Endothelial cell of umbilical vein (primary cell): ENCODE data around the gene FCF1. TPM values are rescaled to one million over a fixed set of nuclear protein-coding genes. Genes with fewer than 3 reads are reported as not detected.

Experiments
- BruUV-seq: library from RNA; stranded (reverse); fragments of 400-500 nt; replicated peaks from 2 replicates; lab custom pipeline; 2021; lab: Mats Ljungman, UMichigan
- CTCF ChIA-PET: fragments of 300-600, 350-600 bp; sonication (Branson Sonifier 250); formaldehyde crosslinking; loops from one replicate; lab custom pipeline; 2021; ENCODE audit warnings: antibody characterized with exemption, inconsistent platforms; lab: Charles Lee
- POLR2A ChIA-PET: fragments of 300-600, 350-600 bp; sonication (Branson Sonifier 250); formaldehyde crosslinking; loops from one replicate; lab custom pipeline; 2021; ENCODE audit warnings: antibody characterized with exemption, inconsistent platforms; lab: Charles Lee
- DNase-seq: peaks from one replicate; pipeline ENCODE4 v3.0.0-alpha.2; 2011; ENCODE audit warnings: low read depth, low spot score
- FAIRE-seq: peaks from 2 replicates; lab custom pipeline; 2011; peaks lifted over from hg19 to GRCh38; lab: Jason Lieb, UNC
- H2AFZ ChIP-seq: 2 replicates; pipeline ENCODE4 v1.6.0; 2012; ENCODE audit warnings: low read depth, low read length, control low read depth, inconsistent platforms
- H3K27ac ChIP-seq: 2 replicates; pipeline ENCODE4 v1.5.1; 2011; ENCODE audit warnings: low read depth, mild to moderate bottlenecking, control low read depth, low read length, moderate library complexity; ENCODE audit not compliant: insufficient read depth
- H3K27me3 ChIP-seq, 2 experiments: 2 replicates each; pipeline versions ENCODE4 v1.6.0 to v1.6.1; 2011; ENCODE audit warnings: low read length in 2 of 2, mixed read lengths in 1 of 2; ENCODE audit not compliant: control insufficient read depth in 2 of 2, insufficient read depth in 2 of 2
- H3K36me3 ChIP-seq, 2 experiments: 2 replicates in 1 of 2; 3 replicates in 1 of 2; pipeline ENCODE4 v1.5.1; 2011; ENCODE audit warnings: low read length in 2 of 2, mild to moderate bottlenecking in 1 of 2, moderate library complexity in 1 of 2; ENCODE audit not compliant: control insufficient read depth in 2 of 2, insufficient read depth in 2 of 2; ENCODE audit errors: extremely low read depth in 1 of 2
- H3K4me1 ChIP-seq: 3 replicates; pipeline ENCODE4 v1.5.1; 2011; ENCODE audit warnings: mild to moderate bottlenecking, low read length; ENCODE audit not compliant: control insufficient read depth, insufficient read depth; ENCODE audit errors: extremely low read depth
- H3K4me2 ChIP-seq: 2 replicates; pipeline ENCODE4 v1.6.1; 2011; ENCODE audit warnings: low read length, control low read depth, mixed read lengths; ENCODE audit not compliant: insufficient read depth
- H3K4me3 ChIP-seq, 3 experiments: fragments of 200-600 bp in 1 of 3; sonication (generic), shearing (Covaris generic) in 1 of 3; replicated peaks in 1 of 3; 2 replicates each; pipeline ENCODE4 v1.5.1; 2011 to 2016; ENCODE audit warnings: control low read depth in 3 of 3, low read length in 3 of 3, mild to moderate bottlenecking in 2 of 3, inconsistent platforms in 1 of 3, low read depth in 1 of 3, moderate library complexity in 1 of 3; ENCODE audit not compliant: insufficient read depth in 1 of 3
- H3K79me2 ChIP-seq: 2 replicates; pipeline ENCODE4 v1.6.0; 2012; ENCODE audit warnings: low read length, inconsistent platforms; ENCODE audit not compliant: control insufficient read depth, insufficient read depth
- H3K9ac ChIP-seq: replicated peaks from 2 replicates; pipeline ENCODE3; 2011; ENCODE audit warnings: low read length, control low read depth; ENCODE audit not compliant: insufficient read depth; ENCODE audit errors: extremely low read depth
- H3K9me1 ChIP-seq: replicated peaks from 3 replicates; pipeline ENCODE4 v1.6.0; 2011; ENCODE audit warnings: mild to moderate bottlenecking, low read length; ENCODE audit not compliant: control insufficient read depth, insufficient read depth; ENCODE audit errors: extremely low read depth
- H3K9me3 ChIP-seq: replicated peaks from 2 replicates; pipeline ENCODE4 v1.5.1; 2012; ENCODE audit warnings: low read length, inconsistent platforms; ENCODE audit not compliant: control insufficient read depth, insufficient read depth
- H4K20me1 ChIP-seq: replicated peaks from 2 replicates; pipeline ENCODE3; 2011; ENCODE audit warnings: mild to moderate bottlenecking, low read length; ENCODE audit not compliant: control insufficient read depth, insufficient read depth; ENCODE audit errors: extremely low read depth
- CTCF ChIP-seq, 2 donors: IDR thresholded peaks; 1 replicate in 1 of 2; 2 replicates in 1 of 2; pipeline ENCODE4 v1.5.1; 2011; ENCODE audit warnings: low read length in 2 of 2, mild to moderate bottlenecking in 2 of 2, moderate library complexity in 2 of 2, control low read depth in 1 of 2, inconsistent platforms in 1 of 2, low read depth in 1 of 2; ENCODE audit not compliant: insufficient read depth in 1 of 2; ENCODE audit errors: extremely low read depth in 1 of 2
- GATA2 ChIP-seq: IDR thresholded peaks from 2 replicates; pipeline ENCODE4 v1.7.0; 2011; ENCODE audit warnings: low read depth, mild to moderate bottlenecking, moderate library complexity, mixed read lengths, low read length; ENCODE audit not compliant: insufficient read length, insufficient read depth
- JUN ChIP-seq: IDR thresholded peaks from 2 replicates; pipeline ENCODE4 v1.6.1; 2011; ENCODE audit warnings: borderline replicate concordance, low read depth; ENCODE audit not compliant: insufficient read length, insufficient read depth
- MAX ChIP-seq: IDR thresholded peaks from 2 replicates; pipeline ENCODE4 v1.6.1; 2011; ENCODE audit not compliant: insufficient read depth, insufficient read length
- MYC ChIP-seq: IDR thresholded peaks from one replicate; pipeline ENCODE4 v1.6.1; 2011; ENCODE audit warnings: mild to moderate bottlenecking, low read depth, low read length
- POLR2A ChIP-seq: IDR thresholded peaks from 2 replicates; pipeline ENCODE4 v1.6.1; 2012; ENCODE audit warnings: low read depth, mild to moderate bottlenecking, control low read depth, low read length
- dilution Hi-C: fragments of 300-500 bp; cut with MboI; formaldehyde crosslinking; loops from one replicate; pipeline ENCODE4 v1.15.0; 2019; ENCODE audit warnings: low sequenced_read_pairs; ENCODE audit not compliant: extremely low pct_ligation_motif_present
- intact Hi-C: fragments of 100-400 bp; cut with micrococcal nuclease; formaldehyde crosslinking; loops from one replicate; pipeline ENCODE4 v1.10.0; 2022
- polyA plus RNA-seq, 4 experiments: library from polyadenylated mRNA; depleted of rRNA in 3 of 4; stranded (reverse) in 3 of 4; unstranded in 1 of 4; fragments of >200 nt; gene quantifications; 2 replicates each; pipeline versions ENCODE4 v1.2.1 to v1.2.3, GENCODE V29; 2011 to 2012; ENCODE audit warnings: missing spikeins in 1 of 4
- total RNA-seq: library from RNA; stranded (reverse); gene quantifications from 2 replicates; pipeline ENCODE4 v1.2.3, GENCODE V29; 2021

Gene FCF1
- total and polyA plus RNA-seq, 2 donors (not counting 3 experiments of a cell fraction or from before 2014, with no cell fraction given): 26.2 to 58.2 TPM

- H4K20me1 ChIP-seq: no peaks in the 10 kb centered on the region
- FAIRE-seq: no peak
- no peaks in the 10 kb centered on the region for H3K9me1 ChIP-seq
- no peak overlapping the region for H2AFZ ChIP-seq
- H3K9me3 ChIP-seq: no peaks in the 10 kb centered on the region
- H3K4me3 ChIP-seq: no peak overlapping the region
- peaks cover 17 to 30% of the 10 kb centered on the region in 2 experiments for H3K36me3 ChIP-seq
- peaks cover 26% of the 10 kb centered on the region for H3K4me1 ChIP-seq
- dilution Hi-C loops (no loop called here), intact Hi-C loops (loop anchor here (5.0 kb wide), 1 partner anchor 129 kb away; no protein-coding TSS in a partner anchor)
- ChIA-PET POLR2A (no interaction called here), CTCF (interaction anchor here (1.4 to 4.2 kb wide), 2 partner anchors 61 to 65 kb away, joined by 3 to 31 read pairs; no protein-coding TSS in a partner anchor)
- no peak for TF ChIP-seq CTCF (IDR thresholded peaks at IDR 0.05; ENCODE audit: extremely low read depth in 1 of 2, insufficient read depth in 1 of 2, low read depth in 1 of 2, low read length in 2 of 2)
- TF ChIP-seq JUN: no peak
- no peak for TF ChIP-seq MAX
- no peak overlapping the region for H3K4me2 ChIP-seq
- no peaks in the 10 kb centered on the region for H3K79me2 ChIP-seq
- H3K27ac ChIP-seq: no peak overlapping the region
- DNase-seq: no peak
- H3K9ac ChIP-seq: no peak overlapping the region
- no peaks in the 10 kb centered on the region for H3K27me3 ChIP-seq
- no TSS peak for BruUV-seq
Observed at GRCh38 chr14:74673768-74674167, 39.2 kb upstream of the FCF1 start.

GRCh38 chr14:74675219-74675618 is 37.7 kb upstream of the FCF1 start:
- no TSS peak for BruUV-seq
- ChIA-PET CTCF (interaction anchor here (1.0 kb wide), 1 partner anchor 63 kb away, joined by 3 read pairs; the partner anchor contains the start of gene LTBP2), POLR2A (no interaction called here)
- TF ChIP-seq MYC (no peak), POLR2A (no peak), GATA2 (no peak), MAX (no peak), CTCF (IDR thresholded peaks at IDR 0.05; ENCODE audit: extremely low read depth in 1 of 2, insufficient read depth in 1 of 2, low read depth in 1 of 2, low read length in 2 of 2) (no peak)
- Histone ChIP-seq H4K20me1 (no peaks in the 10 kb centered on the region), H3K27me3 (no peaks in the 10 kb centered on the region), H3K27ac (no peak overlapping the region), H3K4me1 (peaks cover 24% of the 10 kb centered on the region), H3K4me3 (no peak overlapping the region), H3K36me3 (peaks cover 14 to 23% of the 10 kb centered on the region in 2 experiments), H3K9me1 (no peaks in the 10 kb centered on the region), H2AFZ (no peak overlapping the region), H3K79me2 (no peaks in the 10 kb centered on the region), H3K4me2 (no peak overlapping the region), H3K9ac (no peak overlapping the region), H3K9me3 (no peaks in the 10 kb centered on the region)
- dilution Hi-C loops: no loop called here
- intact Hi-C loops: no loop called here
- DNase-seq (no peak), FAIRE-seq (no peak)
